ENCODE results near the gene PIK3CD. TPM values are rescaled to one million over a fixed set of nuclear protein-coding genes. Genes with fewer than 3 reads are reported as not detected.
A peak's percentile ranks its signal among the peaks of the same experiment; 100 is the strongest.

The PIK3CD gene
- total RNA-seq, 2 experiments from 2014 or later = 222 to 242 TPM

DNA sequence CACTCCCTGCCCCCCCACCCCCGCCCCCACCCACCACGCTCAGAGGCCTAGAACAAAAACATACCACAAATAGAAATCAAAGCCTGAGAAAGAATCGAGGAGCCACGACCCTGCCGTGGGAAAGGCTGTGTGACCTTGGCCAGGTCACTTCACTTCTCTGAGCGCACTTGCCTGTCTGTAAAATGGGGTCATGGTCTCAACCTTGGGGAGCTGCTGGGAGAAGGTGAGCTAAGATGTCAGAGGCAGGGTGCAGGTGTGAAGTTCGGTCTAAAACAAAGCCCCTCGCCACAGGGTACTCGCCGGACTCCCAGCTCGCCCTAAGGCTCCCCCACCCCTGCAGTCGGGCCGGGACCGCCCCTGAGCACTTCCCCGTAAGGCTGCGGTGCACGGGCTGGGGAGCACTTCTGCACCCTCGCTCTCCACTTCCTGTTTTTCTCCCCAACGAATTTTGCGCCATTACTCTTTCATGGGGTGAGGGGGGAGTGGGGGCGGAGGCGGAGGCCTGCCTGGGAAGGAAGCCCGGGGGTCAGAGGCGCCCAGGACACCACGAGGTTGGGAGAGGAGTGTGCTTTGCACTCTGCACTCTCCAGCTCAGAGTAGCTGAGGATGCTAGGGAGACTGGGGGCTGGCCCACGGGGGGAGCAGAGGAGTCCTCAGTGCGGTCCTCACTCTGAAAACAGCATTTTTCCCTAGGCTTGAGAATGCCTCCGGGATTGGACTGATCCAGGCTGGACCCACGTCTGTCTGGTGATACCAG lies 21.9 kb upstream of the PIK3CD start:
- peaks cover 58% of the 10 kb centered on the region for H3K4me1 Mint-ChIP-seq
- POLR2A ChIA-PET = interaction anchor here (0.6 to 1.9 kb wide), 3 partner anchors 58 to 88 kb away, joined by 4 to 15 read pairs (median 9); no protein-coding TSS in a partner anchor
- peaks cover 1% of the 10 kb centered on the region for H3K27me3 Mint-ChIP-seq
- H3K4me3 Mint-ChIP-seq = peak overlapping the region; percentile 95
- CTCF ChIA-PET = interaction anchor here (2.9 to 7.1 kb wide), 5 partner anchors 14 to 89 kb away, joined by 9 to 81 read pairs (median 37); partner anchors contain the start of gene PIK3CD
- peaks cover under 1% of the 10 kb centered on the region for H3K9me3 Mint-ChIP-seq
- DNase-seq = peak; percentile 86
- peak overlapping the region; percentile 98 for H3K27ac Mint-ChIP-seq
- peaks cover 47% of the 10 kb centered on the region for H3K36me3 Mint-ChIP-seq (ENCODE audit: low read depth)

GRCh38 chr1:9630331-9631111 lies 21.0 kb upstream of the PIK3CD start:
- Mint-ChIP-seq H3K27ac (peak overlapping the region; percentile 98), H3K36me3 (ENCODE audit: low read depth) (peaks cover 56% of the 10 kb centered on the region), H3K27me3 (peaks cover 1% of the 10 kb centered on the region), H3K4me3 (peak overlapping the region; percentile 95), H3K4me1 (peaks cover 66% of the 10 kb centered on the region), H3K9me3 (peaks cover 4% of the 10 kb centered on the region)
- CTCF ChIA-PET = interaction anchor here (0.6 to 7.1 kb wide), 9 partner anchors 10 to 1566 kb away, joined by 3 to 81 read pairs (median 4); partner anchors contain the start of gene PIK3CD
- POLR2A ChIA-PET = interaction anchor here (0.8 kb wide), 1 partner anchor 13 kb away, joined by 4 read pairs; no protein-coding TSS in a partner anchor
- DNase-seq = peak; percentile 36

- Mint-ChIP-seq H3K4me3 (peak overlapping the region; percentile 95), H3K4me1 (peaks cover 64% of the 10 kb centered on the region), H3K9me3 (peaks cover 4% of the 10 kb centered on the region), H3K36me3 (ENCODE audit: low read depth) (peaks cover 66% of the 10 kb centered on the region), H3K27me3 (no peaks in the 10 kb centered on the region), H3K27ac (peak overlapping the region; percentile 98)
- no peak for DNase-seq
- ChIA-PET POLR2A (interaction anchor here (0.8 kb wide), 1 partner anchor 12 kb away, joined by 4 read pairs; no protein-coding TSS in a partner anchor), CTCF (interaction anchor here (1.1 to 7.1 kb wide), 4 partner anchors 12 to 39 kb away, joined by 3 to 81 read pairs (median 4); partner anchors contain the start of gene PIK3CD)
These were observed 19.9 kb upstream of the PIK3CD start for GRCh38 chr1:9631613-9632012.

DNA sequence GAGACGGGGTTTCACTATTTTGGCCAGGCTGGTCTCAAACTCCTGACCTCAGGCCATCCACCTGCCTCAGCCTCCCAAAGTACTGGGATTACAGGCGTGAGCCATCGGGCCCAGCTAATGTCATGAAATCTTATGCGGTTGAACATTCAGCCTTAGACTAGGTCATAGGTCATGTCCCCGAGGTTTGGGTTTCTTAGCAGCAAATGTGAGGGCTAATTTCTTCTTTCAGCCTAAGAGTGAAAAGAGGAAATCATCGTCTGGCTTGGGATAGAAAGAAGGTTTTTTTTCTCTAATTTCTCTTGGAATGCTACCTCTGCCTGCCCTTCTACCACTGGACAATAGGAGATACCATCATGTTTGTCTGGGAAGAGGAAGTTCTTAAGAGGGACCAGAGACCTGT lies 18.0 kb upstream of the PIK3CD start:
- H3K27ac Mint-ChIP-seq = peak overlapping the region; percentile 41
- DNase-seq = no peak
- peaks cover 79% of the 10 kb centered on the region for H3K36me3 Mint-ChIP-seq (ENCODE audit: low read depth)
- peaks cover 4% of the 10 kb centered on the region for H3K9me3 Mint-ChIP-seq
- CTCF ChIA-PET = no interaction called here
- H3K27me3 Mint-ChIP-seq = no peaks in the 10 kb centered on the region
- POLR2A ChIA-PET = no interaction called here
- peaks cover 62% of the 10 kb centered on the region for H3K4me1 Mint-ChIP-seq
- no peak overlapping the region for H3K4me3 Mint-ChIP-seq

DNA sequence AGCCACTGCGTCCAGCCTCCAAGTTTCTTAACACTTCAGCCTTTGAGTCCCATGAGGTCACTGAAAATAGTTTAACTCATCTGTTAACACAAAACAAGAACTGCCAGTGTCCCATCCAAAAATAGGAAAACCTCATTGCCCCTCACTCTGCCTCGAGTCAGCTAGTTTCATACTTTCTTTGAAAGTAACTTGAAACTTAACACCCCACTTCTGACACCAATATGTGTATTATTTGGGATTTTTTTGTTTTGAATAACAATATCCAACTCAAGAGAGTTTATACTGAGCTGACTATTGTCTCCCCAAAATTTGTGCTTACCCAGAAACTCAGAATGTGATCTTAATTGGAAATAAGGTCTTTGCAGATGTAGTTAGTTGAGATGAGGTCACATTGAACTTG lies 16.9 kb upstream of the PIK3CD start:
- Mint-ChIP-seq H3K36me3 (ENCODE audit: low read depth) (peaks cover 82% of the 10 kb centered on the region), H3K4me3 (no peak overlapping the region), H3K27ac (peak overlapping the region; percentile 41), H3K9me3 (peaks cover 4% of the 10 kb centered on the region), H3K27me3 (no peaks in the 10 kb centered on the region), H3K4me1 (peaks cover 70% of the 10 kb centered on the region)
- no peak for DNase-seq
- CTCF ChIA-PET = no interaction called here
- POLR2A ChIA-PET = no interaction called here

GRCh38 chr1:9639227-9639626 lies 12.3 kb upstream of the PIK3CD start:
- DNase-seq = no peak
- H3K27me3 Mint-ChIP-seq = no peaks in the 10 kb centered on the region

DNA sequence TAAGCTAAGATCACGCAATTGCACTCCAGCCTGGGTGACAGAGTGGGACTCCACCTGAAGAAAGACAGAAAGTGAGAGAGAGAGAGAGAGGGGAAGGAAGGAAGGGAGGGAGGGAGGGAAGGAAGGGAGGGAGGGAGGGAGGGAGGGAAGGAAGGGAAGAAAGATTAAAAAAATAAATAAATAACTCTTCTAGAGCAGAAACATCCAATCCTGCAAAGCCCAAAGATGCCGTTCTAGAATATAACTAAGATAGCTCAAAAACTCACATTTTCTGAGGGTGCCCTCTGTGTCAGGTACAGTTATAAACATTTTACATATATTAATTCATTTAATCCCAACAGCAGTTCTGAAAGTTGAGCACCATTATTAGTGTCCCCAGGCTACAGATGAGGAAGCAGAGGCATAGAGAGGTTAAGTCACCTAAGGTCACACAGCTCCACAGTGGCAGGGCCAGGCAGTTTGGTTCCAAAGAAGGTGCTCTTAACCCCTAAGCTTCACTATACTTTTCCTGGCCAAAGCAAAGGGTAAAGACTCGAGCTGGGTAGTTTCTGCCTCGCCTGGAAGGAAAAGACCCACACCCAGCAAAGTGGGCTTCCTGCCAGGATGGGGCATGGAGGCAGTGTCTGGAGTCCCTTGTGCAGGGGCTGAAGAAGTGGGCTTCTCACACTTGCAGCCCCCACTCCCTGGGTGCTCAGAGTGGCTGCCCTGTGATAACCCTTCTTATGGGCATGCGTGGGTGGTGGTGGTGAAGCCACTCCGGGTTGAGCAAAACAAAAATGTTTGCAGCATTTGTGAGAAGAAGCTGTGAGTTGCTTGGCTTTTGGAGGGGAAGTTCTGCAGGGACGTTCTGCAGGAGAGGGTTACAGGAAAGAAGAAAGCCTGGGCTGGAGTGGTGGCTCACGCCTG lies 7.9 kb upstream of the PIK3CD start:
- H3K9me3 Mint-ChIP-seq = no peaks in the 10 kb centered on the region
- H3K4me1 Mint-ChIP-seq = peaks cover 69% of the 10 kb centered on the region
- ChIA-PET CTCF (interaction anchor here (0.5 to 5.6 kb wide), 8 partner anchors 9 to 296 kb away, joined by 3 to 37 read pairs (median 4); no protein-coding TSS in a partner anchor), POLR2A (interaction anchor here (0.6 kb wide), 1 partner anchor 13 kb away, joined by 4 read pairs; no protein-coding TSS in a partner anchor)
- no peak overlapping the region for H3K4me3 Mint-ChIP-seq
- no peak for DNase-seq
- H3K27me3 Mint-ChIP-seq = no peaks in the 10 kb centered on the region
- H3K36me3 Mint-ChIP-seq (ENCODE audit: low read depth) = peaks cover 51% of the 10 kb centered on the region
- peak overlapping the region; percentile 83 for H3K27ac Mint-ChIP-seq

More at GRCh38 chr1:9639227-9639626, 12.3 kb upstream of the PIK3CD start:
- Mint-ChIP-seq H3K9me3 (peaks cover 4% of the 10 kb centered on the region), H3K4me3 (no peak overlapping the region), H3K27ac (peak overlapping the region; percentile 9), H3K4me1 (peaks cover 80% of the 10 kb centered on the region), H3K36me3 (ENCODE audit: low read depth) (peaks cover 72% of the 10 kb centered on the region)
- ChIA-PET CTCF (interaction anchor here (1.3 to 2.1 kb wide), 2 partner anchors 13 to 26 kb away, joined by 4 to 7 read pairs; no protein-coding TSS in a partner anchor), POLR2A (no interaction called here)

- Mint-ChIP-seq H3K9me3 (no peaks in the 10 kb centered on the region), H3K36me3 (ENCODE audit: low read depth) (peaks cover 36% of the 10 kb centered on the region), H3K27ac (peak overlapping the region; percentile 41), H3K4me1 (peaks cover 64% of the 10 kb centered on the region), H3K27me3 (no peaks in the 10 kb centered on the region), H3K4me3 (no peak overlapping the region)
- no peak for DNase-seq
- POLR2A ChIA-PET = no interaction called here
- CTCF ChIA-PET = interaction anchor here (0.7 to 5.6 kb wide), 3 partner anchors 15 to 34 kb away, joined by 3 to 37 read pairs (median 5); no protein-coding TSS in a partner anchor
These were observed 5.5 kb upstream of the PIK3CD start for GRCh38 chr1:9646037-9646436.

GRCh38 chr1:9648171-9648570 lies 3.4 kb upstream of the PIK3CD start:
- Mint-ChIP-seq H3K4me1 (peaks cover 52% of the 10 kb centered on the region), H3K36me3 (ENCODE audit: low read depth) (peaks cover 31% of the 10 kb centered on the region), H3K27ac (no peak overlapping the region), H3K27me3 (no peaks in the 10 kb centered on the region), H3K9me3 (no peaks in the 10 kb centered on the region), H3K4me3 (no peak overlapping the region)
- CTCF ChIA-PET = no interaction called here
- DNase-seq = no peak
- POLR2A ChIA-PET = no interaction called here

GRCh38 chr1:9649769-9650168 lies 1.8 kb upstream of the PIK3CD start:
- CTCF ChIA-PET = interaction anchor here (1.6 to 11.4 kb wide), 2 partner anchors 21 to 22 kb away, joined by 3 to 81 read pairs; no protein-coding TSS in a partner anchor
- no peak for DNase-seq
- POLR2A ChIA-PET = no interaction called here
- Mint-ChIP-seq H3K4me3 (peak overlapping the region; percentile 91), H3K9me3 (no peaks in the 10 kb centered on the region), H3K36me3 (ENCODE audit: low read depth) (peaks cover 40% of the 10 kb centered on the region), H3K27ac (peak overlapping the region; percentile 31), H3K27me3 (no peaks in the 10 kb centered on the region), H3K4me1 (peaks cover 52% of the 10 kb centered on the region)

DNA sequence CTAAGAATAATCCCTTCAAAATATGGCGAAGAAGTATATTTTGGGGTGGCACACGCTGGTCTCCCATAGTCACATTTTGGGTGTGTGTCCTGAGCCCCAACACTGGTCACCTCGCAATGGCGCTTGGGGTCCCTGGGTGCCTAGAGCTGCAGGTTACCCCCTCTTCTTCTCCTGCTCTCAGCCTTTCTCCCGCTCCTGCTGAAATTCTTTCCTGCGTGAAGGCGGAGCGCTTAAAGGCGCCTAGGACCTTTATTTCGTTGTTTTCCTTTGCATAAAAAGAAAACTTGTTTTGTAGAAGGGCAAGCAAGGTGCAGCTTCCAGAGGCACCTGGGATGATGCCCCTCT lies 339 bp upstream of the PIK3CD start:
- peaks cover 60% of the 10 kb centered on the region for H3K4me1 Mint-ChIP-seq
- no peaks in the 10 kb centered on the region for H3K9me3 Mint-ChIP-seq
- peaks cover 48% of the 10 kb centered on the region for H3K36me3 Mint-ChIP-seq (ENCODE audit: low read depth)
- H3K4me3 Mint-ChIP-seq = peak overlapping the region; percentile 91
- H3K27me3 Mint-ChIP-seq = no peaks in the 10 kb centered on the region
- CTCF ChIA-PET = interaction anchor here (1.0 to 11.4 kb wide), 2 partner anchors 22 to 35 kb away, joined by 3 to 81 read pairs; no protein-coding TSS in a partner anchor
- no peak for DNase-seq
- POLR2A ChIA-PET = interaction anchor here (0.6 kb wide), 1 partner anchor 151 kb away, joined by 3 read pairs; no protein-coding TSS in a partner anchor
- H3K27ac Mint-ChIP-seq = peak overlapping the region; percentile 98

Data from activated CD4-positive, alpha-beta T cell treated with anti-CD3 and anti-CD28 coated beads, Interleukin-2, amount 10 ng/mL, durations not matched to agents 7 days and 5 days (primary cell).